Measurements from ENCODE around the gene SHC2.

DNA sequence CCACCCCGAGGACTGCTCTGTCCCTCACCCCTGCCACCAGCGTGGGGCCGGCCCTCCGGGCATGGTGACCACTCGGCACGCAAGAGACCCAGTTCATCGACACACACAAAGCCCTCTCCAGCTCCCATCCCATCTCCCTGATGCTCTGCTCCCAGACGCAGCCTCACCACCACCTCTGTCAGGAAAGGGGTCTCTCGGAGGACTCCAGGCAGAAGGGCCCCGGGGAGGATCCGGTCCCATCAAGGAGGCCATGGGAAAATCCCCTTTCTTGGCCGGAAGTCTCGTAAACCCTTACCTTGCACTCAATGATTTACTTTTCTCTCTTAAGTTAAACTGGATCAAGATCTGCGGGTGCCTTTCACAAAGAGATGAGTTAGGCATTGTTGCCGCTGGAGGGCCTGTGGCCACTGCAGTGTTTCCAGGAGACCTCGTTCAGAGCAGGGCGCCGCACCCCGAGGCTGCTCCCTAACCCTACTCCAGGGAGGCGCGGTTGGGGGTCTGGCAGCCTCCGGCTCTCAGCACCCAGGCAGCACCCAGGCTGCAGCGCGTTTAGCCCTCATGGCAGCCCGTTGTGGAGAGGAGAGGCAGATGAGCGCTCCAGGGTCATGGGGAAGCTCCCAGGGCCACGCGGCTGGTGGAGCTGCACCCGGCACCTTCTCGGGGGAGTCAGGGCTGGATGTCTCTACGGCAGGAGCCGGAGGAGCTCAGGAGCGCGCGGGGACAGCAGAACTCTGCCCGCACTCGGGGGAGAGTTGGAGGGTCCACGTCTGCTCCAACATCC, 82.8 kb downstream of the SHC2 start:
- TF ChIP-seq POLR2A (IDR thresholded peaks at IDR 0.05): no peak
- TF ChIP-seq CTCF (IDR thresholded peaks at IDR 0.05): no peak
- TF ChIP-seq EP300 (IDR thresholded peaks at IDR 0.05): no peak
